Esophagus (tissue), 2 donors: Measurements from ENCODE around the gene DNAJC8. TPM values are rescaled to one million over a fixed set of nuclear protein-coding genes. Genes with fewer than 3 reads are reported as not detected.
A peak's percentile ranks its signal among the peaks of the same experiment; 100 is the strongest.

ENCODE experiments used
- H3K27ac ChIP-seq, 2 donors: one replicate each; pipeline ENCODE4 v1.5.1; 2013; ENCODE audit warnings: low read depth in 2 of 2, mild to moderate bottlenecking in 2 of 2, inconsistent platforms in 1 of 2, low read length in 1 of 2, moderate library complexity in 1 of 2
- H3K27me3 ChIP-seq, 2 donors: one replicate each; pipeline ENCODE4 v1.6.1; 2013; ENCODE audit warnings: low read length in 2 of 2, control low read depth in 1 of 2, mild to moderate bottlenecking in 1 of 2; ENCODE audit not compliant: insufficient read depth in 2 of 2, control insufficient read depth in 1 of 2
- H3K36me3 ChIP-seq, 2 donors: one replicate each; pipeline ENCODE4 v1.6.1; 2013; ENCODE audit warnings: low read length in 1 of 2; ENCODE audit not compliant: control insufficient read depth in 2 of 2, insufficient read depth in 2 of 2
- H3K4me1 ChIP-seq, 2 donors: one replicate each; pipeline ENCODE4 v1.6.1; 2013; ENCODE audit warnings: low read length in 1 of 2; ENCODE audit not compliant: control insufficient read depth in 2 of 2, insufficient read depth in 2 of 2
- H3K4me3 ChIP-seq, 2 donors: one replicate each; pipeline ENCODE4 v1.5.1; 2013; ENCODE audit warnings: low read length in 2 of 2, mild to moderate bottlenecking in 2 of 2, low read depth in 1 of 2, moderate library complexity in 1 of 2
- H3K9me3 ChIP-seq, 2 donors: one replicate each; pipeline ENCODE4 v1.6.1; 2013; ENCODE audit warnings: mild to moderate bottlenecking in 2 of 2, low read depth in 1 of 2, low read length in 1 of 2, moderate library complexity in 1 of 2; ENCODE audit not compliant: control insufficient read depth in 2 of 2, insufficient read depth in 1 of 2
- WGBS, 2 donors: extraction: QIAGEN DNeasy Blood & Tissue Kit; methylation state at CpG; one replicate each; pipeline ENCODE4 v1.1.7; 2013; 5-methylcytosine and 5-hydroxymethylcytosine counted together
- polyA plus RNA-seq, 2 donors: library from polyadenylated mRNA; stranded (reverse); fragments of 200-250 nt; gene quantifications; one replicate each; pipeline ENCODE4 v1.2.3, GENCODE V29; 2013
- donor health status: healthy with polysubstance abuse.
- donor health status: Bipolar disorder and iron deficiency.

DNAJC8 gene
- polyA plus RNA-seq, 2 donors = 39.8 to 57.4 TPM

DNA sequence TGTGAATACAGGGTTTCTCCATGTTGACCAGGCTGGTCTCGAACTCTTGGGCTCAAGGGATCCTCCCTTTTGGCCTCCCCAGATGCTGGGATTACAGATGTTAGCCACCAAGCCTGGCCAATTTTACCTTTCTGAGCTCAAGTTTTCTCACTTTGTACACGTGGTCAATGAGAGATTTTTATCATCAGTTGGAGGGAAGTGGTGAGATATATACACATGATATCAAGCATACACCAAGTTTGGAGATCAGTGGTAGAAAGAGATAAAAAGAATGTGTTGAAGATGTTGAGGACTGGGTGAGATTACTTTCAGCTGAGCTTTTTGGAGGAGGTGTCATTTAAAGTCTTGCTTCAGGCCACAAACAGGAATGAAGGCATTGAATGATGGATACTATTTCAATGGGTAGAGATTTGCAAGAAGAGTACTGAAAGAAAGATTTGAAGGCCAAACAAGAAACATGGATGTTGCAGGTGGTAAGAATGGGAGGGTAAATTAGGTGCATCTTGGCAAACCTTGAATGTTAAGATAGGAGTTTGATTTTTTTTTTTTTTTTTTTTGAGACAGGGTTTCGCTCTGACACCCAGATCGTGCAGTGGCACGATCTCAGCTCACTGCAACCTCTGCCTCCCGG is 23.5 kb upstream of the DNAJC8 start:
- H3K27ac ChIP-seq = no peak overlapping the region
- no peak overlapping the region for H3K4me3 ChIP-seq
- H3K27me3 ChIP-seq = no peaks in the 10 kb centered on the region
- 66 to 77% methylated on average over 6 of the region's 6 CpGs for WGBS, 2 donors
- peaks cover 0 to 5% of the 10 kb centered on the region in 2 donors for H3K4me1 ChIP-seq
- H3K9me3 ChIP-seq = no peaks in the 10 kb centered on the region
- H3K36me3 ChIP-seq = no peaks in the 10 kb centered on the region

DNA sequence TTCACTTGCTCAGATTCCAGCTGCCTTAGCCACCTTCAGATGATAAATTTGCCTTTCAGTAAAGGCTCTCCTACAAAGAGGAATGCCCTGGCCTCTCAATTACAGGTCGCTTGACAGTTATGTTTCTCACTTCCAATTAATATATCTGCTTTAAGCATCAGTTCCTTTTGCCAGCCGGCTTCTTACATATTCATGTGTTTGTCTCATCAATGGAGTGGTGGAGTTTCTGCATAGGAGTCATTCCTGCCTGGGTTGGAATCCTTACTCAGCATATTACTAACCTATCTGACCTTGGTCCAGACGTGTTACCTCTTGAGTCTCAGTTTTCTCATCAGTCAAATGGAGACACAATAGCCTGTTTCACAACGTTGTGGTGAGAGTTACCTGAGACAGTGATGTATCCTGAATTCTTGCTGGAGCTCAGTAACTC is 17.1 kb upstream of the DNAJC8 start:
- H3K4me1 ChIP-seq = no peaks in the 10 kb centered on the region
- no peak overlapping the region for H3K4me3 ChIP-seq
- no peaks in the 10 kb centered on the region for H3K27me3 ChIP-seq
- 46 to 52% methylated on average over 4 of the region's 4 CpGs for WGBS, 2 donors
- H3K36me3 ChIP-seq = no peaks in the 10 kb centered on the region
- no peaks in the 10 kb centered on the region for H3K9me3 ChIP-seq
- H3K27ac ChIP-seq = peak overlapping the region in 1 of 2 donors; percentile 84

DNA sequence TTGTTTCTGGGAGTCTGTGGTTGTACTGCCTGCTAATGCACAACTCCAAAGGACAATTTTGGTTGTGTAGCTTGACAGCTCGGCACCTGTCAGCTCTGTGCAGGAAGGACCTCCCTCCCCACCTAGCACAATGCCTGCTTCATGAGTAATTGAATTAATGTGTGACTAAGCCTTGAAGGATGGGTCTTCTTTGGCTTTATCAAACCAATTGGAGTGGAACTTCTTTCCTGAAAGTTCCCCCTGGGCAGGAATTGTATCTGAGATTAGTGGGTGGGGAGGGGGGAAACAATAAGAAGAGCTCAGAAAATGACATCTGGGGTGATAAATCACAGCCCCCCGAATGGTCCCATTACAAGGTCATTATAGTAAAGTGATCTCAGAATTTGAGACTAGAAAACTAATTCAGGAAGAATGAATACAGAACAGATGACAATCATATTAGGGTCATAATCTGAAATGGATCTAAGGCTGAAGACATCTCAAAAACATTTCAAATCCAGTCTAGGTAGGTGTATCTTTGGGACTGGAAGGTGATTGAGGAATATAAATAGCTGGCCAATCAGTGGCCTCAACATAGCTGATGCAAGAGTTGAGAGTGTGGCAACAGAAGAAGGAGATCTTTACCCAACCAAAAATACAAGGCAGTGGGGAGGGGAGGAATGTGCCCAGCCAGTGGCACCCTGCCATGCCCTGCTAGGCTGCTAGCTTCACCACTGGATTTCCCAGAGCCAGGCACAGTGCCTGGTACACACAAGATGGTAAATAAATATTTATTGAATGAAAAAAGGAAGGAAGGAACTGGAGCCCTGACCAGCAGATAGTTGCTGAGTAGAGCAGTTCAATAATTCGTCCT is 16.4 kb upstream of the DNAJC8 start:
- Histone ChIP-seq H3K36me3 (no peaks in the 10 kb centered on the region), H3K4me3 (peak overlapping the region in 1 of 2 donors; percentile 19), H3K4me1 (no peaks in the 10 kb centered on the region), H3K9me3 (no peaks in the 10 kb centered on the region), H3K27me3 (no peaks in the 10 kb centered on the region), H3K27ac (peak overlapping the region; percentile 68 to 84)
- 22 to 33% methylated on average over 3 of the region's 3 CpGs for WGBS, 2 donors

DNA sequence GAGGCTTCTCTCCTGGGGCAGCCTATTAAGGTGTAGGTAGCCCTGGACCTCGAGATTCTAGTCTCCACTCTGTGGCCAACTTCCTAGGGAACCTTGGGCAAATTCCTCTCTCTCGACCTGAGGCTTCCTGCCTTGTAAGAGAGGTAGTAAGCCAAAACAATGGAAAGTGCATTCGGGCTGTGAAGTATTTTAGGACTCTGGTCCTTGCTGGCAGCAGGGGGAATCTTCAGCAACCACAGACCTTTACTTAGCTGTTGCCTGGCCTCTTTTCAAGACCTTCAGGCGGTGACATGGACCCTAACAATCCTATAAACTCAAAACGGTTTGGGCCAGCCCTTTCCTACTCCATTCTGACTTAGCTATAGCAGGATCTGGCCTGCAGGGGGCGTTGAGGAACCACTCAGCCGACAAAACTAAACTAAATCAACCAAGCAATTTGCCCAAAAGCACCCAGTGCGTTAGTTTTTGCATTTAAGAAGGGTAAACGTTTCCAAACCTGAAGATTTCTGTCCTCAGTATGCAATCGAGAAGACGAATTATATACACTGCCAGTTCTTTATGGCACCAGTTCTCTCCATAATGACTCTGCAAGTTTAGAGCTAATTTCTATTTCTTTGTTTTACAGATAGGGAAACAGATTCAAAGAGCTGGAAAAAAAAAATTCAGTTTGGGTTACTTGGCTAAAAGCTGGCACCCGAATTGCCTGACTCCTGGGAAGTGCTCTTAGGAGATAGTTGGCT is 15.6 kb upstream of the DNAJC8 start:
- Histone ChIP-seq H3K4me3 (peak overlapping the region in 1 of 2 donors; percentile 19), H3K36me3 (no peaks in the 10 kb centered on the region), H3K27ac (peak overlapping the region; percentile 68 to 82), H3K4me1 (no peaks in the 10 kb centered on the region), H3K9me3 (no peaks in the 10 kb centered on the region), H3K27me3 (no peaks in the 10 kb centered on the region)
- 2 to 3% methylated on average over 12 of the region's 12 CpGs for WGBS, 2 donors

DNA sequence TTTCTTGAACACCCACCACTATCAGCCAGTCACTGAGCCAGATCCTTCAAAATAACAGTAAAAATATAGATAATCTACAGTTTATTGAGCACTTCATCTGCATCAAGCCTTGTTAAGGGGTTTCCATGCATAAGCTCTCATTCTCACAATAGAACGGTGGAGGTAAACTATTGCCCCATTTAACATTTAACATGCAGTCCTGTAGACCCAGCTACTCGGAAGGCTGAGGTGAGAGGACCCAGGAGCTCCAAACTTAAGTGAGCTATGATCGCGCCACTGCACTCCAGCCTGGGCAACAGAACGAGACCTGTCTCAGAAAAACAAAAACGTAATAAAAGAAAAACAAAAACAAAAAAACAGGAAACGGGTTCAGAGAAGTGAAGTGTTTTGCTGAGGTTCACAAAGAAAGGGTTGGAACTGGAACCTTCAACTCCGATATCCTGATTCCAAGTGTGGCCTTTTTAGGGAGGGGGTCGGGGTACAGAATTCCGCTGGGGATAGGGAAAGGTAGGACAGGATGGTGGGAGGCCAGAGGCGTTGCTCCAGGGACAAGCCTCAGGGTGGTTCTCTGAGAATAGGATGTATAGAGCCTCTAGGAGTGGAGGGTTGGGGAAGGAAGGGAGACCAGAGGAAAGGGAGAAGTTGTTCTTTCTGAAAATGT is 14.9 kb upstream of the DNAJC8 start:
- Histone ChIP-seq H3K36me3 (no peaks in the 10 kb centered on the region), H3K4me1 (no peaks in the 10 kb centered on the region), H3K9me3 (no peaks in the 10 kb centered on the region), H3K27ac (peak overlapping the region; percentile 68 to 82), H3K4me3 (no peak overlapping the region), H3K27me3 (no peaks in the 10 kb centered on the region)
- 55 to 60% methylated on average over 11 of the region's 11 CpGs for WGBS, 2 donors

DNA sequence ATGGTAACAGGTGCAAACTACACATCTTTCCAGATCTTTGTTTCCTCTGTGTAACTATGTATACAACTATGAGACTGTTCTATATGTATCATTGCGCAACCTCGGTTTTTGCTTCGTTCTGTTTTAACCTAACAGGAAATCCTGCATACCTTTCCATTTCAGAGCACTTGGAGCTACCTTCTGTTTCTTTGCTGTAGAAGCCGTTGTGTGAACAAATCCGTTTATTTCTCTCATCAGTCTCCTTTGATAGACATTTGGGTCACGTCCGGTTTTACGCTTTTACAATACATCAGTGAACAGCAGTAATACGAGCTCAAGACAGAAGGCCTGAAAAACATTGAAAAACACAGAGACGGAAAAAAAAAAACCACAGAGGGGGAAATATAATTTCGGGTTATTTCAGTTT is 13.6 kb upstream of the DNAJC8 start:
- Histone ChIP-seq H3K27ac (peak overlapping the region; percentile 22 to 73), H3K4me1 (peaks cover 0 to 3% of the 10 kb centered on the region in 2 donors), H3K27me3 (no peaks in the 10 kb centered on the region), H3K9me3 (no peaks in the 10 kb centered on the region), H3K4me3 (peak overlapping the region in 1 of 2 donors; percentile 38), H3K36me3 (no peaks in the 10 kb centered on the region)
- WGBS, 2 donors = 31 to 37% methylated on average over 11 of the region's 11 CpGs

DNA sequence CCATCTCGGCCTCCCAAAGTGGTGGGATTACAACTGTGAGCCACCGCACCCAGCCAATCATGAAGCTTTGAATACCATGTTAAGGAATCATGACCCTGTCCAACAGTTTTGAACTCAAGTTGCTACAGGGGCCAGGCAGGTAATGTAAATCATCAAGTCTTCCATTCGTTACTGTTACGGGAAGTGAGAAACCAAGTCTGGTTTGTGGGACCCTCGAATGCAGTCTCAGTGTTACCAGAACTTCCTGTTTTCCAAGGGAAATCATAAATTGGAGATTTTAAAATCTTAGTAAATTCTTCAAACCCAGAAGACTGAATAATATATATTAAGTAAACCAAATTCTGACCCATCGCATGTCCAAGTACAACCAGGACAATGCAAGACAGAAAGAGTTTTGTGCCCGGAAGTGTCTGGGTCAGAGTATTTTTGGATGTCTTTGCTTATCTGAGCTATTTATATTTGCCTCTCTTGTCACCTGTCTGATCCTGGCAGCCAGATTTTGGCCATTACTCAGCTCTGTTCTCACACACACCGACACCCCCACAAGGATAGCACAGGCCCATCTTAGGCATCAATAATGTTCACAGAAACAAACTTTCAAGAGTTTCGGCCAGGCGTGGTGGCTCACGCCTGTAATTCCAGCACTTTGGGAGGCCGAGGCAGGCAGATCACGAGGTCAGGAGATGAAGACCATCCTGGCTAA is 11.9 kb upstream of the DNAJC8 start:
- peaks cover 0 to 3% of the 10 kb centered on the region in 2 donors for H3K4me1 ChIP-seq

DNA sequence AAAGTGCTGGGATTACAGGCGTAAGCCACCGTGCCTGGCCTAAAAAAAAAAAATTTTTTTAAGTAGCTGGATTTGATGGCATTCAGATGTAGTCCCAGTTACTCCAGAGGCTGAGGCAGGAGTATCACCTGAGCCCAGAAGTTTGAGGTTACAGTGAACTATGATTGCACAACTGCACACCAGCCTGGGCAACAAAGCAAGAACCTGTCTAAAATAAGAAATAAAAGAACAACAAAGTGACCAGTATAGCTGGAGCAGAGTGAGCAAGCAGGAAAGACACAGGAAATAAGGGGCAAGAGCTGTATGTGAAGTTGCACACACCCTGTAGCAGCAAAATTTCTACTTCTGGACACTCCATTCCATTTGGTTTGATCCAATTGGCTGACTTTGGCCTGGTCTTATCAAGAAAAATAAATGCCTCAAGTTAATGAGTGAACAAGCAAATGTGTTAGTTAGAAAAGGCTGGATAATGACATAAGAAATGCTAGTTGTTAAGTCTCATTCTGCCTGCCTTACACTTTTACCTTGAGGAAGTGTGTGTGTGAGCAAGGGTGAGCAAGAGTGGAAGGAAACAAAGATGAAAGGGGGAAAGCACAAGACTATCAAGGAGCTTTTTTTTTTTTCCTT is 11.0 kb upstream of the DNAJC8 start:
- peaks cover 0 to 3% of the 10 kb centered on the region in 2 donors for H3K4me1 ChIP-seq
- no peak overlapping the region for H3K4me3 ChIP-seq
- no peak overlapping the region for H3K27ac ChIP-seq

More for the DNA sequence above, 11.9 kb upstream of the DNAJC8 start:
- Histone ChIP-seq H3K9me3 (no peaks in the 10 kb centered on the region), H3K36me3 (no peaks in the 10 kb centered on the region), H3K27me3 (no peaks in the 10 kb centered on the region), H3K4me3 (no peak overlapping the region), H3K27ac (peak overlapping the region in 1 of 2 donors; percentile 22)
- WGBS, 2 donors = 83 to 85% methylated on average over 13 of the region's 13 CpGs

More for the DNA sequence above, 11.0 kb upstream of the DNAJC8 start:
- Histone ChIP-seq H3K9me3 (no peaks in the 10 kb centered on the region), H3K27me3 (no peaks in the 10 kb centered on the region), H3K36me3 (no peaks in the 10 kb centered on the region)
- 69 to 78% methylated on average over 2 of the region's 2 CpGs for WGBS, 2 donors
